ENCODE data around the gene GNB1.

Gene GNB1

GRCh38 chr1:1906185-1907097 lies 15.6 kb upstream of the GNB1 start:
- peak overlapping the region; percentile 23 for H3K27ac ChIP-seq (ENCODE audit: low read depth, low read length, severe bottlenecking)
- H3K36me3 ChIP-seq (ENCODE audit: control insufficient read depth, insufficient read depth, low read length), result no peaks in the 10 kb centered on the region
- WGBS, 2 experiments (ENCODE audit: insufficient coverage in 2 of 2), result 27 to 29% methylated on average over 15 of the region's 15 CpGs
- H3K4me1 ChIP-seq (ENCODE audit: control insufficient read depth, insufficient read depth, low read length, poor library complexity, severe bottlenecking), result peaks cover 11% of the 10 kb centered on the region
- no peaks in the 10 kb centered on the region for H3K9me3 ChIP-seq (ENCODE audit: control insufficient read depth, low read length)
- H3K4me3 ChIP-seq (ENCODE audit: extremely low read depth, insufficient read depth, low read length, poor library complexity, severe bottlenecking), result no peak overlapping the region

- 87 to 100% methylated on average over 2 of the region's 12 CpGs for WGBS, 2 experiments (ENCODE audit: insufficient coverage in 2 of 2)
- no peak overlapping the region for H3K27ac ChIP-seq (ENCODE audit: low read depth, low read length, severe bottlenecking)
- no peaks in the 10 kb centered on the region for H3K36me3 ChIP-seq (ENCODE audit: control insufficient read depth, insufficient read depth, low read length)
- H3K9me3 ChIP-seq (ENCODE audit: control insufficient read depth, low read length), result no peaks in the 10 kb centered on the region
- no peak overlapping the region for H3K4me3 ChIP-seq (ENCODE audit: extremely low read depth, insufficient read depth, low read length, poor library complexity, severe bottlenecking)
- peaks cover 9% of the 10 kb centered on the region for H3K4me1 ChIP-seq (ENCODE audit: control insufficient read depth, insufficient read depth, low read length, poor library complexity, severe bottlenecking)
Measured at GRCh38 chr1:1903224-1903623, 12.3 kb upstream of the GNB1 start.

- Histone ChIP-seq H3K4me3 (ENCODE audit: extremely low read depth, insufficient read depth, low read length, poor library complexity, severe bottlenecking) (no peak overlapping the region), H3K27ac (ENCODE audit: low read depth, low read length, severe bottlenecking) (no peak overlapping the region), H3K9me3 (ENCODE audit: control insufficient read depth, low read length) (no peaks in the 10 kb centered on the region), H3K36me3 (ENCODE audit: control insufficient read depth, insufficient read depth, low read length) (no peaks in the 10 kb centered on the region), H3K4me1 (ENCODE audit: control insufficient read depth, insufficient read depth, low read length, poor library complexity, severe bottlenecking) (peaks cover under 1% of the 10 kb centered on the region)
- 90 to 91% methylated on average over 9 to 13 of the region's 13 CpGs for WGBS, 2 experiments (ENCODE audit: insufficient coverage in 2 of 2)
Measured at GRCh38 chr1:1901641-1902294, 10.9 kb upstream of the GNB1 start.

- no peak overlapping the region for H3K4me3 ChIP-seq (ENCODE audit: extremely low read depth, insufficient read depth, low read length, poor library complexity, severe bottlenecking)
- no peaks in the 10 kb centered on the region for H3K9me3 ChIP-seq (ENCODE audit: control insufficient read depth, low read length)
- whole genome bisulfite sequencing, 2 experiments (ENCODE audit: insufficient coverage in 2 of 2), result 83 to 91% methylated on average over 11 to 12 of the region's 14 CpGs
Measured at GRCh38 chr1:1900883-1901640, 10.2 kb upstream of the GNB1 start.

GRCh38 chr1:1899967-1900327 lies 9.1 kb upstream of the GNB1 start:
- Histone ChIP-seq H3K27ac (ENCODE audit: low read depth, low read length, severe bottlenecking) (no peak overlapping the region), H3K9me3 (ENCODE audit: control insufficient read depth, low read length) (no peaks in the 10 kb centered on the region), H3K4me3 (ENCODE audit: extremely low read depth, insufficient read depth, low read length, poor library complexity, severe bottlenecking) (no peak overlapping the region), H3K36me3 (ENCODE audit: control insufficient read depth, insufficient read depth, low read length) (no peaks in the 10 kb centered on the region), H3K4me1 (ENCODE audit: control insufficient read depth, insufficient read depth, low read length, poor library complexity, severe bottlenecking) (no peaks in the 10 kb centered on the region)
- 92 to 96% methylated on average over 7 to 9 of the region's 9 CpGs for WGBS, 2 experiments (ENCODE audit: insufficient coverage in 2 of 2)

More at GRCh38 chr1:1900883-1901640, 10.2 kb upstream of the GNB1 start:
- H3K36me3 ChIP-seq (ENCODE audit: control insufficient read depth, insufficient read depth, low read length), result no peaks in the 10 kb centered on the region
- H3K27ac ChIP-seq (ENCODE audit: low read depth, low read length, severe bottlenecking), result no peak overlapping the region
- H3K4me1 ChIP-seq (ENCODE audit: control insufficient read depth, insufficient read depth, low read length, poor library complexity, severe bottlenecking), result no peaks in the 10 kb centered on the region

- peaks cover 4% of the 10 kb centered on the region for H3K4me1 ChIP-seq (ENCODE audit: control insufficient read depth, insufficient read depth, low read length, poor library complexity, severe bottlenecking)
- H3K4me3 ChIP-seq (ENCODE audit: extremely low read depth, insufficient read depth, low read length, poor library complexity, severe bottlenecking), result no peak overlapping the region
- no peaks in the 10 kb centered on the region for H3K9me3 ChIP-seq (ENCODE audit: control insufficient read depth, low read length)
- H3K36me3 ChIP-seq (ENCODE audit: control insufficient read depth, insufficient read depth, low read length), result no peaks in the 10 kb centered on the region
- no peak overlapping the region for H3K27ac ChIP-seq (ENCODE audit: low read depth, low read length, severe bottlenecking)
- WGBS, 2 experiments (ENCODE audit: insufficient coverage in 2 of 2), result 76 to 86% methylated on average over 12 to 14 of the region's 16 CpGs
Measured at GRCh38 chr1:1899266-1899966, 8.5 kb upstream of the GNB1 start.

- no peak overlapping the region for H3K4me3 ChIP-seq (ENCODE audit: extremely low read depth, insufficient read depth, low read length, poor library complexity, severe bottlenecking)
- no peak overlapping the region for H3K27ac ChIP-seq (ENCODE audit: low read depth, low read length, severe bottlenecking)
- WGBS, 2 experiments (ENCODE audit: insufficient coverage in 2 of 2), result 93 to 95% methylated on average over 5 of the region's 6 CpGs
- no peaks in the 10 kb centered on the region for H3K9me3 ChIP-seq (ENCODE audit: control insufficient read depth, low read length)
- no peaks in the 10 kb centered on the region for H3K36me3 ChIP-seq (ENCODE audit: control insufficient read depth, insufficient read depth, low read length)
- peaks cover 5% of the 10 kb centered on the region for H3K4me1 ChIP-seq (ENCODE audit: control insufficient read depth, insufficient read depth, low read length, poor library complexity, severe bottlenecking)
Measured at GRCh38 chr1:1898246-1898933, 7.5 kb upstream of the GNB1 start.

GRCh38 chr1:1895456-1896336 lies 4.8 kb upstream of the GNB1 start:
- H3K4me3 ChIP-seq (ENCODE audit: extremely low read depth, insufficient read depth, low read length, poor library complexity, severe bottlenecking), result no peak overlapping the region
- H3K36me3 ChIP-seq (ENCODE audit: control insufficient read depth, insufficient read depth, low read length), result peaks cover 3% of the 10 kb centered on the region
- 93 to 97% methylated on average over 13 to 14 of the region's 14 CpGs for WGBS, 2 experiments (ENCODE audit: insufficient coverage in 2 of 2)
- H3K4me1 ChIP-seq (ENCODE audit: control insufficient read depth, insufficient read depth, low read length, poor library complexity, severe bottlenecking), result peaks cover 9% of the 10 kb centered on the region
- no peak overlapping the region for H3K27ac ChIP-seq (ENCODE audit: low read depth, low read length, severe bottlenecking)
- H3K9me3 ChIP-seq (ENCODE audit: control insufficient read depth, low read length), result no peaks in the 10 kb centered on the region

- Histone ChIP-seq H3K4me1 (ENCODE audit: control insufficient read depth, insufficient read depth, low read length, poor library complexity, severe bottlenecking) (peaks cover 9% of the 10 kb centered on the region), H3K27ac (ENCODE audit: low read depth, low read length, severe bottlenecking) (no peak overlapping the region), H3K4me3 (ENCODE audit: extremely low read depth, insufficient read depth, low read length, poor library complexity, severe bottlenecking) (no peak overlapping the region), H3K9me3 (ENCODE audit: control insufficient read depth, low read length) (no peaks in the 10 kb centered on the region), H3K36me3 (ENCODE audit: control insufficient read depth, insufficient read depth, low read length) (peaks cover 3% of the 10 kb centered on the region)
- WGBS, 2 experiments (ENCODE audit: insufficient coverage in 2 of 2), result 66 to 75% methylated on average over 7 to 10 of the region's 10 CpGs
Measured at GRCh38 chr1:1895060-1895418, 4.2 kb upstream of the GNB1 start.
